ENCODE measurements around the gene KRT80. TPM values are rescaled to one million over a fixed set of nuclear protein-coding genes. Genes with fewer than 3 reads are reported as not detected.

The KRT80 gene
- total and polyA plus RNA-seq, 2 experiments from 2014 or later, result not detected

GRCh38 chr12:52224151-52224550 is 32.3 kb upstream of the KRT80 start:
- Histone ChIP-seq H3F3A (replicated peaks; ENCODE audit: low read depth) (no peaks in the 10 kb centered on the region), H3K9me2 (ENCODE audit: insufficient read depth) (no peaks in the 10 kb centered on the region), H3K36me3 (ENCODE audit: insufficient read depth) (no peaks in the 10 kb centered on the region), H3K27ac (ENCODE audit: low read depth) (no peak overlapping the region), H3K4me2 (no peak overlapping the region), H3K4me1 (ENCODE audit: insufficient read depth) (no peaks in the 10 kb centered on the region), H4K20me1 (replicated peaks; ENCODE audit: insufficient read depth) (no peaks in the 10 kb centered on the region), H2AFZ (no peak overlapping the region; the same call in 1 of the 2 replicates), H3K79me2 (replicated peaks; ENCODE audit: insufficient read depth) (no peaks in the 10 kb centered on the region), H3K27me3 (ENCODE audit: insufficient read depth) (no peaks in the 10 kb centered on the region), H3K4me3 (no peak overlapping the region)
- Mint-ChIP-seq H3K4me3 (no peak overlapping the region), H3K36me3 (ENCODE audit: low read depth) (no peaks in the 10 kb centered on the region), H3K27ac (no peak overlapping the region), H3K4me1 (no peaks in the 10 kb centered on the region), H3K27me3 (ENCODE audit: insufficient read depth, low read depth, poor library complexity) (peaks cover 6% of the 10 kb centered on the region), H3K9me3 (no peaks in the 10 kb centered on the region; the same call in 2 of the 3 replicates)
- no peak for DNase-seq (ENCODE audit: low spot score)
- ATAC-seq, result no peak
- TF ChIP-seq EZH2 (IDR thresholded peaks at IDR 0.05; ENCODE audit: low read depth, unreplicated experiment) (no peak), CREB1 (CRISPR knock-in tag; IDR thresholded peaks at IDR 0.05; ENCODE audit: low read depth) (no peak), STAT1 (IDR thresholded peaks at IDR 0.05; ENCODE audit: unreplicated experiment) (no peak), POLR2AphosphoS5 (IDR thresholded peaks at IDR 0.05; ENCODE audit: low read depth) (no peak), JUNB (IDR thresholded peaks at IDR 0.05; ENCODE audit: unreplicated experiment) (no peak), ZNF331 (CRISPR knock-in tag; IDR thresholded peaks at IDR 0.05; ENCODE audit: low read depth) (no peak), ZNF114 (CRISPR knock-in tag; IDR thresholded peaks at IDR 0.05) (no peak), CTCF (conservative IDR thresholded peaks at IDR 0.05; ENCODE audit: low read depth in 2 of 2) (no peak), NANOG (IDR thresholded peaks at IDR 0.05; ENCODE audit: borderline replicate concordance) (no peak), ZNF462 (CRISPR knock-in tag; IDR thresholded peaks at IDR 0.05) (no peak)

Data from GM23338 (cell line).